ENCODE measurements around the gene MYO1A.

GRCh38 chr12:57047981-57048380, 1.9 kb downstream of the MYO1A start:
- TF ChIP-seq CTCF (IDR thresholded peaks at IDR 0.05; ENCODE audit: borderline replicate concordance, extremely low read depth, low read length, poor library complexity, severe bottlenecking) (no peak), EZH2 (IDR thresholded peaks at IDR 0.05; ENCODE audit: borderline replicate concordance, low read depth, low read length, severe bottlenecking) (no peak)

Data from DND-41 (cell line).